Right lobe of liver (tissue), 6 donors: Measurements from ENCODE around the gene PAX5. TPM values are rescaled to one million over a fixed set of nuclear protein-coding genes. Genes with fewer than 3 reads are reported as not detected.

Source experiments
- ATAC-seq, 4 donors: fragments of 200-7000 bp; cut with Tn5 transposase; one replicate each; pipeline ENCODE4 v1.9.1; 2020; ENCODE audit warnings: mild to moderate bottlenecking in 4 of 4, moderate library complexity in 4 of 4
- DNase-seq, 3 donors: peaks; one replicate each; pipeline ENCODE4 v3.0.0-alpha.2; 2020
- H3K27ac ChIP-seq, 3 donors: fragments of 200-600 bp; one replicate each; pipeline ENCODE4 v1.8.0; 2022
- H3K27me3 ChIP-seq, 2 donors: fragments of 200-600 bp; one replicate each; pipeline ENCODE4 v1.8.0; 2022
- H3K36me3 ChIP-seq, 4 donors: fragments of 200-600 bp; sonication (generic) in 1 of 4; one replicate each; pipeline versions ENCODE4 v1.5.1 to v1.8.0; 2017 to 2022; ENCODE audit warnings: control low read depth in 1 of 4
- H3K4me1 ChIP-seq, 4 donors: fragments of 200-600 bp; sonication (generic) in 1 of 4; one replicate each; pipeline versions ENCODE4 v1.5.1 to v1.8.0; 2017 to 2022; ENCODE audit warnings: control low read depth in 1 of 4
- H3K4me3 ChIP-seq, 3 donors: fragments of 200-600 bp; one replicate each; pipeline ENCODE4 v1.8.0; 2022
- H3K9me3 ChIP-seq, 4 donors: fragments of 200-600 bp; sonication (generic) in 1 of 4; one replicate each; pipeline versions ENCODE4 v1.5.1 to v1.8.0; 2017 to 2022; ENCODE audit warnings: control low read depth in 1 of 4
- CTCF ChIP-seq, 4 donors: fragments of 200-600 bp in 3 of 4; fragments of 450-650 bp in 1 of 4; IDR thresholded peaks; one replicate each; pipeline versions ENCODE4 v1.5.1 to v1.8.0; 2016 to 2022; ENCODE audit warnings: antibody characterized with exemption in 4 of 4, mild to moderate bottlenecking in 2 of 4
- POLR2A ChIP-seq: fragments of 450-650 bp; IDR thresholded peaks from one replicate; pipeline ENCODE4 v1.6.1; 2017; ENCODE audit warnings: antibody characterized with exemption, mild to moderate bottlenecking
- WGBS: methylation state at CpG from one replicate; pipeline ENCODE4 v1.1.6; 2018; ENCODE audit warnings: low coverage, low lambda C conversion rate; ENCODE audit not compliant: insufficient coverage; ENCODE audit errors: missing lambda C conversion rate; 5-methylcytosine and 5-hydroxymethylcytosine counted together
- intact Hi-C, 2 donors: fragments of 100-400 bp; cut with DNase I; formaldehyde crosslinking; loops; one replicate each; pipeline versions ENCODE4 v1.11.2 to v1.14.1; 2022
- total RNA-seq, 6 experiments: library from RNA; depleted of rRNA in 2 of 6; stranded (reverse); fragments of >200 nt in 2 of 6; fragmentation: NEBNext Ultra II Directional in 3 of 6; extraction: Animal tissue kit (Norgen Biotek cat#: 25700) in 3 of 6; gene quantifications; one replicate each; pipeline versions ENCODE4 v1.1.0 to v1.2.4, GENCODE V29; 2016 to 2023
- donor health status: DM: no; HTN: yes; CAD: no.
- donor health status: DM: no; HTN: no; CAD: no.
- donor health status: DM: no; HTN: no; CAD: no.
- donor health status: DM: no; HTN: yes; CAD: no.
- donor health status: DM: no; HTN: yes; CAD: no.

Gene PAX5
- total RNA-seq, 6 experiments from 2014 or later: 0.12 to 0.18 TPM; not detected in 4

GRCh38 chr9:37004424-37004935, 29.6 kb downstream of the PAX5 start:
- H3K27me3 ChIP-seq: no peaks in the 10 kb centered on the region
- no peak for ATAC-seq

GRCh38 chr9:37002413-37003217, 31.5 kb downstream of the PAX5 start:
- DNase-seq: no peak
- ATAC-seq: peak in 1 of 4 donors; percentile 26
- Histone ChIP-seq H3K4me3 (no peak overlapping the region), H3K9me3 (no peaks in the 10 kb centered on the region), H3K36me3 (no peaks in the 10 kb centered on the region), H3K4me1 (no peaks in the 10 kb centered on the region), H3K27ac (no peak overlapping the region), H3K27me3 (no peaks in the 10 kb centered on the region)
- 6% methylated on average over 19 of the region's 62 CpGs for WGBS
- TF ChIP-seq CTCF (IDR thresholded peaks at IDR 0.05) (no peak), POLR2A (no peak)
- intact Hi-C loops: no loop called here

More at GRCh38 chr9:37004424-37004935, 29.6 kb downstream of the PAX5 start:
- Histone ChIP-seq H3K4me1 (no peaks in the 10 kb centered on the region), H3K4me3 (no peak overlapping the region), H3K36me3 (no peaks in the 10 kb centered on the region), H3K9me3 (no peaks in the 10 kb centered on the region), H3K27ac (no peak overlapping the region)
- intact Hi-C loops: no loop called here
- DNase-seq: no peak
- TF ChIP-seq CTCF (IDR thresholded peaks at IDR 0.05): no peak
- no peak for TF ChIP-seq POLR2A
- WGBS: 44% methylated on average over 5 of the region's 5 CpGs

- DNase-seq (no peak), ATAC-seq (no peak)
- no peaks in the 10 kb centered on the region for H3K4me1 ChIP-seq
- intact Hi-C loops: no loop called here
- no peaks in the 10 kb centered on the region for H3K9me3 ChIP-seq
- TF ChIP-seq CTCF (IDR thresholded peaks at IDR 0.05): no peak
- TF ChIP-seq POLR2A: no peak
- no peaks in the 10 kb centered on the region for H3K27me3 ChIP-seq
- H3K27ac ChIP-seq: no peak overlapping the region
- WGBS: 34% methylated on average over 9 of the region's 11 CpGs
- no peak overlapping the region for H3K4me3 ChIP-seq
- H3K36me3 ChIP-seq: no peaks in the 10 kb centered on the region
Observed at GRCh38 chr9:37002036-37002412, 32.0 kb downstream of the PAX5 start.

- DNase-seq (no peak), ATAC-seq (no peak)
- Histone ChIP-seq H3K36me3 (no peaks in the 10 kb centered on the region), H3K27ac (no peak overlapping the region), H3K9me3 (no peaks in the 10 kb centered on the region), H3K4me1 (no peaks in the 10 kb centered on the region), H3K27me3 (no peaks in the 10 kb centered on the region), H3K4me3 (no peak overlapping the region)
- TF ChIP-seq CTCF (IDR thresholded peaks at IDR 0.05) (no peak), POLR2A (no peak)
- intact Hi-C loops: no loop called here
- WGBS: 74% methylated on average over 7 of the region's 9 CpGs
Observed at GRCh38 chr9:37001459-37001858, 32.6 kb downstream of the PAX5 start.
